Uterus (tissue), 2 donors: ENCODE results near the gene XRCC4.

Experiments used
- POLR2A ChIP-seq, 2 donors: fragments of 450-650 bp; IDR thresholded peaks; one replicate each; pipeline ENCODE4 v1.6.1; 2016; ENCODE audit warnings: antibody characterized with exemption in 2 of 2, mild to moderate bottlenecking in 1 of 2, moderate library complexity in 1 of 2
- TF ChIP-seq, protein P1 (sequence below), 4 experiments: fragments of 200-600 bp in 2 of 4; fragments of 450-650 bp in 2 of 4; sonication (generic) in 2 of 4; IDR thresholded peaks; one replicate each; pipeline ENCODE4 v1.5.1; 2016 to 2019; ENCODE audit warnings: antibody characterized with exemption in 4 of 4, mild to moderate bottlenecking in 2 of 4, moderate library complexity in 1 of 4

DNA sequence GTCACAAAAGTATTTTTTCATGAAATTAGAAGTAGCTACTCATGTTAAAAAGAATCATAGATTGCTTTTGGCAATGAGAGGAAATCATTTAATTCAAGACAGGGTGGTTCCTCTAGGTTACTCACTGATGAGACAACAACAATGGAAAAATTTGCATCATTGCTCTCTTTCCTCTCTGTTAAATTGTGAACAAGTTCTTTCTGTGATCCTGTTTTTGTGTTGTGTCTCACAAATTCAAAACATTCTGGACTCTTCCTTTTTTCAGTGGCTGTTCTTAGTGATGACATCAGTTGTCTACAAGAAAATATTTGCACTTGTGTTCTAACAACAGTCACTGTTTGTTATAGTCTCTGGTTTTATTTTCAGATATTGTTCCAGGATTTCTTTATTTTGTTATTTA, 95.3 kb downstream of the XRCC4 start:
- TF ChIP-seq, protein P1, sequence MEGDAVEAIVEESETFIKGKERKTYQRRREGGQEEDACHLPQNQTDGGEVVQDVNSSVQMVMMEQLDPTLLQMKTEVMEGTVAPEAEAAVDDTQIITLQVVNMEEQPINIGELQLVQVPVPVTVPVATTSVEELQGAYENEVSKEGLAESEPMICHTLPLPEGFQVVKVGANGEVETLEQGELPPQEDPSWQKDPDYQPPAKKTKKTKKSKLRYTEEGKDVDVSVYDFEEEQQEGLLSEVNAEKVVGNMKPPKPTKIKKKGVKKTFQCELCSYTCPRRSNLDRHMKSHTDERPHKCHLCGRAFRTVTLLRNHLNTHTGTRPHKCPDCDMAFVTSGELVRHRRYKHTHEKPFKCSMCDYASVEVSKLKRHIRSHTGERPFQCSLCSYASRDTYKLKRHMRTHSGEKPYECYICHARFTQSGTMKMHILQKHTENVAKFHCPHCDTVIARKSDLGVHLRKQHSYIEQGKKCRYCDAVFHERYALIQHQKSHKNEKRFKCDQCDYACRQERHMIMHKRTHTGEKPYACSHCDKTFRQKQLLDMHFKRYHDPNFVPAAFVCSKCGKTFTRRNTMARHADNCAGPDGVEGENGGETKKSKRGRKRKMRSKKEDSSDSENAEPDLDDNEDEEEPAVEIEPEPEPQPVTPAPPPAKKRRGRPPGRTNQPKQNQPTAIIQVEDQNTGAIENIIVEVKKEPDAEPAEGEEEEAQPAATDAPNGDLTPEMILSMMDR (IDR thresholded peaks at IDR 0.05): no peak
- TF ChIP-seq POLR2A (IDR thresholded peaks at IDR 0.05): no peak
